GM10248 (cell line): ENCODE data around the gene DLGAP3.

Source experiments
- CTCF ChIA-PET: fragments of 300-600 bp; sonication (Branson Sonifier 250); formaldehyde crosslinking; extraction: SDS; loops from one replicate; lab custom pipeline; 2021; ENCODE audit warnings: antibody characterized with exemption; lab: Yijun Ruan, JAX
- POLR2A ChIA-PET: fragments of 350-650 bp; sonication (Branson Sonifier 250); formaldehyde crosslinking; extraction: SDS; loops from one replicate; lab custom pipeline; 2020; ENCODE audit warnings: antibody characterized with exemption; lab: Yijun Ruan, JAX
- DNase-seq: peaks from one replicate; pipeline ENCODE4 v3.0.0; 2012; ENCODE audit errors: extremely low spot score
- CTCF ChIP-seq: IDR thresholded peaks from 2 replicates; pipeline ENCODE4 v1.5.1; 2012; ENCODE audit warnings: mild to moderate bottlenecking, low read depth; ENCODE audit errors: extremely low read depth, missing control alignments, control extremely low read depth

DLGAP3 gene

GRCh38 chr1:34872133-34872503 lies 57.3 kb downstream of the DLGAP3 start:
- no peak for TF ChIP-seq CTCF
- CTCF ChIA-PET: interaction anchor here (0.8 to 1.0 kb wide), 2 partner anchors 13 to 14 kb away, joined by 3 to 4 read pairs; partner anchors contain the start of gene SMIM12
- no peak for DNase-seq
- POLR2A ChIA-PET: no interaction called here

DNA sequence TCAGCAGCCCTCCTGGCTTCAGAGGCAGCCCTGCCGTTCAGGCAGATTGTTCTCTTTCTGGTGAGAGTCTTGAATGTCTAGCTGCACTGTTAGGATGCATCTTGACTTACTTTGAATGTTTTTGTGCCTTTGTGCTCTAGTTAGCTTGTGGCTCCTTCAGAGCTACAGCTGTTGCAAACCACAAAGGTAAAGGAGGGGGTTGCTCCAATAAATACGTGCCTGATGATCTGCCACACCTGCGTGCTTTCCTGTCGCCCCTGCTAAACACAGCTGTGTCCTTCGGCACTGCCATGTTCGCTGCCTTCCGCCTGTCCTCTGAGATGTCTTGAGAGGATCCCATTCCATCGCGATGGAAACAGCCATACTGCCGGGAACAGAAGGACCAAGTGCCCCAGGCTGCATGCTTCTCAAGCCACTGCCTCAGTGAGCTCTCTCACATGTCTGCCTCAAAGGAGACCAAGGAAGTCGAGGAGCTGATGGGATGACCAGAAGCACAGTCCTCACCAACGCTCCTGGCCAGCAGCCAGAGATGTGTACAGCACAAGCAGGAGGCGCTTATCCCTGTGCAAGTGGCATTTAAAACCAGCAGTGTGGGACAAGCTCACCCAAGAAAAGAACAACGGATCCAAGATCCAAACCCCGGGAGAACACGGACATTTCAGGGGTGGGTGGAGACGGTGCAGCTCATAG lies 57.9 kb downstream of the DLGAP3 start:
- no peak for DNase-seq
- ChIA-PET CTCF (interaction anchor here (0.8 to 1.0 kb wide), 2 partner anchors 12 to 14 kb away, joined by 3 to 4 read pairs; partner anchors contain the start of gene SMIM12), POLR2A (no interaction called here)
- no peak for TF ChIP-seq CTCF

DNA sequence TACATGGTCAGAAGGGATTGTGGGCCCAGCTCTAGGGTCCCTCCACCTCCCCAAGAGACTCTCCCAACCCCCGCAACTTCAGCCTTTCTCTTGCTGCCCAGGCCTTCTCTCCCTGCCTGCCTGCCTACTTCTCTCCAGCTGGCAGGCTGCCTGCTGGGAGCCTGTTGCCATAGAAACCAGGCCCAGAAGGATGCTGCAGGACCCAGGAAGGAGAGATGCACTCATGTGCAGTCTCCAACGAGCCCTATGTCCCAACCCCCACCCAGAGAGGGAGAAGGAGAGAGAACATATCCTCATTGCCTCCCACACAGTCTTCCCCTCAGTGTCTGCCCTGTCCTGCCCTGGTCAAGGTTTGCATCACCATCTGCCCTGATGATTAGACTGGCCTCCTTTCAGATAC lies 59.1 kb downstream of the DLGAP3 start:
- TF ChIP-seq CTCF: no peak
- POLR2A ChIA-PET: no interaction called here
- no peak for DNase-seq
- CTCF ChIA-PET: interaction anchor here (1.2 to 3.0 kb wide), 2 partner anchors 10 to 18 kb away, joined by 4 to 17 read pairs; partner anchors contain the start of gene SMIM12

GRCh38 chr1:34869760-34870159 lies 59.7 kb downstream of the DLGAP3 start:
- ChIA-PET POLR2A (no interaction called here), CTCF (interaction anchor here (0.5 to 3.0 kb wide), 4 partner anchors 10 to 127 kb away, joined by 3 to 17 read pairs (median 4); partner anchors contain the start of gene SMIM12)
- TF ChIP-seq CTCF: no peak
- no peak for DNase-seq

- DNase-seq: no peak
- TF ChIP-seq CTCF: no peak
- POLR2A ChIA-PET: interaction anchor here (1.2 kb wide), 1 partner anchor 9 kb away, joined by 4 read pairs; the partner anchor contains the start of gene SMIM12
- CTCF ChIA-PET: interaction anchor here (1.0 to 5.7 kb wide), 6 partner anchors 9 to 127 kb away, joined by 3 to 73 read pairs (median 14); partner anchors contain the start of gene SMIM12
Observed at GRCh38 chr1:34868230-34869049, 61.0 kb downstream of the DLGAP3 start.

- CTCF ChIA-PET: interaction anchor here (0.8 to 5.7 kb wide), 15 partner anchors 8 to 126 kb away, joined by 3 to 73 read pairs (median 6); no protein-coding TSS in a partner anchor
- POLR2A ChIA-PET: interaction anchor here (1.2 kb wide), 1 partner anchor 8 kb away, joined by 4 read pairs; the partner anchor contains the start of gene SMIM12
- no peak for TF ChIP-seq CTCF
- DNase-seq: no peak
Observed at GRCh38 chr1:34867415-34867814, 62.0 kb downstream of the DLGAP3 start.
